PC-3 (cell line): Measurements from ENCODE around the gene AXDND1.

ENCODE experiments used
- EZH2phosphoT487 ChIP-seq: fragments of 300-600 bp; sonication (generic); IDR thresholded peaks from 2 replicates; pipeline ENCODE4 v1.6.1; 2018; ENCODE audit warnings: mild to moderate bottlenecking, antibody characterized with exemption, low read length, borderline replicate concordance
- TF ChIP-seq, protein P1 (sequence below): fragments of 300-600 bp; sonication (generic); conservative IDR thresholded peaks from 2 replicates; pipeline ENCODE4 v1.5.1; 2017; ENCODE audit warnings: antibody characterized with exemption, low read depth, mild to moderate bottlenecking, low read length

DNA sequence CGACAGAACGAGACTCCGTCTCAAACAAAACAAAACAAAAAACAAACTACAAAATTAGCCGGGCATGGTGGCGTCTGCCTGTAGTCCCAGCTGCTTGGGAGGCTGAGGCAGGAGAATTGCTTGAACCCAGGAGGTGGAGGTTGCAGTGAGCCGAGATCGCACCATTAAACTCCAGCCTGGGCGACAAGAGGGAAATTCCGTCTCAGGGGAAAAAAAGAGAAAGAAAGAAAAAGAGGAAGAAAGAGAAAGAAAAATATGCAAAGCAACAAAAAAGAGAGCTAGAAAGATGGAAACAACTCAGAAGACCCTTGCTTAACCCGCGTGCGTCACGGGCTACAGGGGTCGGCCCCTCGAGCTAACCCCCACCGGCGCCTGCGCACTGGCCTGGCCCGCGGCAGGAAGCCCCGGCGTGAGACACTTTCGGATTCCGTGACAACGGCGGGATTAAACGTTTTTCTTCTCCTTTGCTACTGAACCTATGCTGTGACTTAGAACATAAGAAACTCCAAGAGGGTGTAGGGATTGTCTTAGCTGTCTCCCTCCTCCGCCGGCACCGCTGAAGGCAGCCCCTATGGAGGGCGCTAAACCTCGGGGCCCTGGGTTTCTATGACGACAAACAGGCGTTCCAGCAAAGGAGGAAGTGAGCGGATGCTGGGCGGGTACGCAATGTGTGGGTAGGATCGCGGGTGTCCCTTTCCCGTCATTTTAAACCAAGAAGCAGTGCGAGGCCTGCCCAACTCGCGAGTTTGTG, at the start of gene AXDND1:
- TF ChIP-seq, protein P1, sequence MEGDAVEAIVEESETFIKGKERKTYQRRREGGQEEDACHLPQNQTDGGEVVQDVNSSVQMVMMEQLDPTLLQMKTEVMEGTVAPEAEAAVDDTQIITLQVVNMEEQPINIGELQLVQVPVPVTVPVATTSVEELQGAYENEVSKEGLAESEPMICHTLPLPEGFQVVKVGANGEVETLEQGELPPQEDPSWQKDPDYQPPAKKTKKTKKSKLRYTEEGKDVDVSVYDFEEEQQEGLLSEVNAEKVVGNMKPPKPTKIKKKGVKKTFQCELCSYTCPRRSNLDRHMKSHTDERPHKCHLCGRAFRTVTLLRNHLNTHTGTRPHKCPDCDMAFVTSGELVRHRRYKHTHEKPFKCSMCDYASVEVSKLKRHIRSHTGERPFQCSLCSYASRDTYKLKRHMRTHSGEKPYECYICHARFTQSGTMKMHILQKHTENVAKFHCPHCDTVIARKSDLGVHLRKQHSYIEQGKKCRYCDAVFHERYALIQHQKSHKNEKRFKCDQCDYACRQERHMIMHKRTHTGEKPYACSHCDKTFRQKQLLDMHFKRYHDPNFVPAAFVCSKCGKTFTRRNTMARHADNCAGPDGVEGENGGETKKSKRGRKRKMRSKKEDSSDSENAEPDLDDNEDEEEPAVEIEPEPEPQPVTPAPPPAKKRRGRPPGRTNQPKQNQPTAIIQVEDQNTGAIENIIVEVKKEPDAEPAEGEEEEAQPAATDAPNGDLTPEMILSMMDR: peak; percentile 33; the same call in 1 of the 2 replicates
- TF ChIP-seq EZH2phosphoT487: no peak
